22Rv1 (cell line): ENCODE data around the gene CCDC85B.
"Not testable (repeated sequence)": the region's sequence is repeated elsewhere in the genome, so short reads cannot be mapped to it uniquely, and the experiment has no call there.

ENCODE experiments used
- H3K27ac ChIP-seq: fragments of 450-650 bp; 2 replicates; pipeline ENCODE4 v1.5.1; 2017
- CTCF ChIP-seq: fragments of 450-650 bp; IDR thresholded peaks from 2 replicates; pipeline ENCODE4 v1.5.1; 2017; ENCODE audit warnings: mild to moderate bottlenecking
- ZFX ChIP-seq: fragments of 450-650 bp; IDR thresholded peaks from 2 replicates; pipeline ENCODE4 v1.6.1; 2017; ENCODE audit warnings: antibody characterized with exemption, borderline replicate concordance

CCDC85B gene

GRCh38 chr11:65887723-65888162 lies 2.7 kb upstream of the CCDC85B start:
- H3K27ac ChIP-seq = peak overlapping the region; percentile 82
- TF ChIP-seq ZFX (no peak), CTCF (no peak)

GRCh38 chr11:65888163-65888814 lies 2.2 kb upstream of the CCDC85B start, which contains the start of gene FIBP:
TSS of gene FIBP (minus strand) at chr11:65888471. CDS start at chr11:65888418, 53 bp downstream.
- TF ChIP-seq ZFX (no peak), CTCF (peak; percentile 94)
- H3K27ac ChIP-seq = peak within 1 kb of the TSS; percentile 82

GRCh38 chr11:65891219-65892136 lies 1.0 kb downstream of the CCDC85B start:
- TF ChIP-seq ZFX = no peak
- TF ChIP-seq CTCF = no peak
- H3K27ac ChIP-seq = peak overlapping the region; percentile 82

- not testable (repeated sequence) for H3K27ac ChIP-seq
Measured at GRCh38 chr11:65892137-65892540, 1.7 kb downstream of the CCDC85B start.

- H3K27ac ChIP-seq = no peak overlapping the region
- TF ChIP-seq ZFX = no peak
- no peak for TF ChIP-seq CTCF
Measured at GRCh38 chr11:65892661-65893317, 2.3 kb downstream of the CCDC85B start.

GRCh38 chr11:65894034-65894591 lies 3.6 kb downstream of the CCDC85B start:
- no peak overlapping the region for H3K27ac ChIP-seq
- no peak for TF ChIP-seq ZFX
- no peak for TF ChIP-seq CTCF

GRCh38 chr11:65895482-65895981 lies 5.1 kb downstream of the CCDC85B start:
- no peak overlapping the region for H3K27ac ChIP-seq

More at GRCh38 chr11:65895482-65895981, 5.1 kb downstream of the CCDC85B start:
- TF ChIP-seq CTCF (no peak), ZFX (no peak)
